NCI-H446 treated with DMSO at 0.1 percent for 48 hours (cell line): Measurements from ENCODE around the gene CGB7.

Source experiments
- DNase-seq: peaks from one replicate; lab custom pipeline; 2025; lab: John Stamatoyannopoulos, UW

The CGB7 gene

GRCh38 chr19:49016067-49016839, 41.3 kb downstream of the CGB7 start:
- no peak for DNase-seq

GRCh38 chr19:49014870-49015255, 42.7 kb downstream of the CGB7 start:
- no peak for DNase-seq

- DNase-seq = no peak
These were observed 43.3 kb downstream of the CGB7 start for GRCh38 chr19:49014123-49014869.

GRCh38 chr19:49011194-49011593, 46.4 kb downstream of the CGB7 start:
- no peak for DNase-seq

GRCh38 chr19:49010453-49010852, 47.1 kb downstream of the CGB7 start:
- no peak for DNase-seq

- DNase-seq = no peak
These were observed 47.7 kb downstream of the CGB7 start for GRCh38 chr19:49009828-49010227.

GRCh38 chr19:49006905-49007304, 50.6 kb downstream of the CGB7 start:
- DNase-seq = no peak

GRCh38 chr19:49004964-49005614, 52.5 kb downstream of the CGB7 start:
- DNase-seq = no peak
